HepG2 (cell line): Measurements from ENCODE around the gene PCAT6. TPM values are rescaled to one million over a fixed set of nuclear protein-coding genes. Genes with fewer than 3 reads are reported as not detected.

Source experiments
- ATAC-seq: fragments of 200-7000 bp; cut with Tn5 transposase; 3 replicates; pipeline ENCODE4 v1.9.1; 2020; ENCODE audit warnings: mild to moderate bottlenecking, moderate library complexity
- BruUV-seq: library from RNA; stranded (reverse); fragments of 400-500 nt; replicated peaks from 2 replicates; lab custom pipeline; 2021; lab: Mats Ljungman, UMichigan
- CTCF ChIA-PET: fragments of 300-600 bp; formaldehyde crosslinking; extraction: SDS; loops from one replicate; lab custom pipeline; 2021; ENCODE audit warnings: low total read pairs, inconsistent platforms, low intra/inter-chr PET ratio; lab: Yijun Ruan, JAX
- POLR2A ChIA-PET: fragments of 350-600 bp; sonication (Branson Sonifier 250); formaldehyde crosslinking; loops from one replicate; lab custom pipeline; 2020; ENCODE audit warnings: antibody characterized with exemption, inconsistent platforms; lab: Yijun Ruan, JAX
- DNase-seq: peaks from one replicate; pipeline ENCODE4 v3.0.0-alpha.2; 2015; ENCODE audit warnings: low spot score
- FAIRE-seq: peaks from 3 replicates; lab custom pipeline; 2011; peaks lifted over from hg19 to GRCh38; lab: Jason Lieb, UNC
- H2AFZ ChIP-seq: one replicate; pipeline ENCODE4 v1.6.1; 2011; ENCODE audit warnings: low read length, inconsistent platforms
- H3K27ac ChIP-seq: fragments of 300-600 bp; 3 replicates; pipeline ENCODE4 v1.8.0; 2011; ENCODE audit warnings: mixed run types, mild to moderate bottlenecking, mixed read lengths, low read length, inconsistent platforms; ENCODE audit not compliant: insufficient read depth; ENCODE audit errors: extremely low read length
- H3K27me3 ChIP-seq, 2 experiments: fragments of 200-600 bp in 1 of 2; 2 replicates in 1 of 2; 3 replicates in 1 of 2; pipeline versions ENCODE4 v1.6.0 to v1.8.0; 2011; ENCODE audit warnings: low read length in 2 of 2, mild to moderate bottlenecking in 2 of 2, moderate library complexity in 2 of 2, inconsistent platforms in 1 of 2; ENCODE audit not compliant: insufficient read depth in 2 of 2, control insufficient read depth in 1 of 2
- H3K36me3 ChIP-seq, 2 experiments: fragments of 200-600 bp in 1 of 2; replicated peaks in 1 of 2; 2 replicates in 1 of 2; 3 replicates in 1 of 2; pipeline versions ENCODE4 v1.5.1 to v1.8.0; 2011; ENCODE audit warnings: low read length in 2 of 2, inconsistent platforms in 1 of 2; ENCODE audit not compliant: insufficient read depth in 2 of 2, control insufficient read depth in 1 of 2
- H3K4me1 ChIP-seq: 2 replicates; pipeline ENCODE4 v1.5.1; 2012; ENCODE audit warnings: low read length, inconsistent platforms; ENCODE audit not compliant: insufficient read depth
- H3K4me2 ChIP-seq: 2 replicates; pipeline ENCODE4 v1.6.0; 2011; ENCODE audit warnings: low read depth, low read length, inconsistent platforms
- H3K4me3 ChIP-seq, 3 experiments: fragments of 200-600 bp in 1 of 3; sonication (generic), shearing (Covaris generic) in 1 of 3; replicated peaks in 1 of 3; 2 replicates each; pipeline ENCODE4 v1.5.1; 2011 to 2016; ENCODE audit warnings: low read length in 3 of 3, inconsistent platforms in 2 of 3, low read depth in 2 of 3, mild to moderate bottlenecking in 2 of 3, control low read depth in 1 of 3, mixed read lengths in 1 of 3; ENCODE audit not compliant: insufficient read depth in 1 of 3
- H3K79me2 ChIP-seq: one replicate; pipeline ENCODE4 v1.6.1; 2011; ENCODE audit warnings: low read length, inconsistent platforms; ENCODE audit not compliant: insufficient read depth
- H3K9ac ChIP-seq: 2 replicates; pipeline ENCODE4 v1.6.0; 2011; ENCODE audit warnings: mild to moderate bottlenecking, low read depth, low read length, inconsistent platforms; ENCODE audit not compliant: insufficient read depth
- H3K9me3 ChIP-seq: 2 replicates; pipeline ENCODE4 v1.5.1; 2012; ENCODE audit warnings: mild to moderate bottlenecking, low read length
- H4K20me1 ChIP-seq: 2 replicates; pipeline ENCODE4 v1.6.0; 2011; ENCODE audit warnings: inconsistent platforms, mild to moderate bottlenecking, low read length, moderate library complexity; ENCODE audit not compliant: insufficient read depth
- ATF6 ChIP-seq: sonication (generic); formaldehyde crosslinking; conservative IDR thresholded peaks from 2 replicates; pipeline ENCODE4 v1.4.0; 2020; ENCODE audit warnings: missing genetic modification reagents
- ATRX ChIP-seq: sonication (generic); formaldehyde crosslinking; IDR thresholded peaks from 2 replicates; pipeline ENCODE4 v1.4.0; 2020; ENCODE audit warnings: missing genetic modification reagents, borderline replicate concordance
- FOSL2 ChIP-seq: sonication (generic); formaldehyde crosslinking; IDR thresholded peaks from 2 replicates; pipeline ENCODE4 v1.4.0; 2020; ENCODE audit warnings: missing genetic modification reagents
- HMG20B ChIP-seq: conservative IDR thresholded peaks from 2 replicates; pipeline ENCODE4 v1.6.1; 2016; ENCODE audit warnings: missing genetic modification reagents, missing compliant biosample characterization
- HNRNPL ChIP-seq: fragments of 200-400 bp; formaldehyde crosslinking; IDR thresholded peaks from 2 replicates; pipeline ENCODE4 v1.6.1; 2017; ENCODE audit warnings: mild to moderate bottlenecking, low read depth, low read length
- KAT2B ChIP-seq: fragments of 150-350 bp; IDR thresholded peaks from 2 replicates; pipeline ENCODE4 v1.6.1; 2014; ENCODE audit warnings: low read depth, low read length, borderline replicate concordance
- NFATC3 ChIP-seq: sonication (generic); formaldehyde crosslinking; IDR thresholded peaks from 2 replicates; pipeline ENCODE4 v1.5.1; 2020; ENCODE audit warnings: mild to moderate bottlenecking, missing genetic modification reagents
- SP4 ChIP-seq: sonication (generic); formaldehyde crosslinking; IDR thresholded peaks from 2 replicates; pipeline ENCODE4 v1.8.1; 2023; ENCODE audit warnings: mild to moderate bottlenecking, missing genetic modification reagents
- USF2 ChIP-seq, 2 experiments: sonication (generic) in 1 of 2; formaldehyde crosslinking in 1 of 2; IDR thresholded peaks; 2 replicates each; pipeline versions ENCODE4 v1.5.1 to v1.6.1; 2011 to 2020; ENCODE audit warnings: borderline replicate concordance in 1 of 2, low read depth in 1 of 2, low read length in 1 of 2, mild to moderate bottlenecking in 1 of 2, missing genetic modification reagents in 1 of 2, moderate library complexity in 1 of 2
- ZFP41 ChIP-seq: sonication (generic); formaldehyde crosslinking; IDR thresholded peaks from 2 replicates; pipeline ENCODE4 v1.4.0; 2020; ENCODE audit warnings: mild to moderate bottlenecking, missing genetic modification reagents, borderline replicate concordance
- ZNF235 ChIP-seq: sonication (generic); formaldehyde crosslinking; IDR thresholded peaks from 2 replicates; pipeline ENCODE4 v1.8.1; 2023; ENCODE audit warnings: mild to moderate bottlenecking, missing genetic modification reagents, borderline replicate concordance
- ZNF329 ChIP-seq: sonication (generic); formaldehyde crosslinking; IDR thresholded peaks from 2 replicates; pipeline ENCODE4 v1.9.0; 2021; ENCODE audit warnings: low read depth, mild to moderate bottlenecking, missing genetic modification reagents
- ZNF333 ChIP-seq: sonication (generic); formaldehyde crosslinking; IDR thresholded peaks from 2 replicates; pipeline ENCODE4 v1.4.0; 2020; ENCODE audit warnings: mild to moderate bottlenecking, missing genetic modification reagents, borderline replicate concordance
- ZNF549 ChIP-seq: sonication (generic); formaldehyde crosslinking; IDR thresholded peaks from 2 replicates; pipeline ENCODE4 v1.5.0; 2020; ENCODE audit warnings: missing genetic modification reagents
- ZNF556 ChIP-seq: sonication (generic); formaldehyde crosslinking; IDR thresholded peaks from 2 replicates; pipeline ENCODE4 v1.4.0; 2020; ENCODE audit warnings: mild to moderate bottlenecking, missing genetic modification reagents, borderline replicate concordance
- ZNF850 ChIP-seq: sonication (generic); formaldehyde crosslinking; conservative IDR thresholded peaks from 2 replicates; pipeline ENCODE4 v1.9.0; 2021; ENCODE audit warnings: mild to moderate bottlenecking, missing genetic modification reagents
- WGBS: methylation state at CpG from one replicate; pipeline ENCODE4 v1.1.6; 2017; ENCODE audit warnings: low lambda C conversion rate; 5-methylcytosine and 5-hydroxymethylcytosine counted together
- in situ Hi-C: cut with HindIII; loops from 2 replicates; pipeline ENCODE4 v1.10.0; 2017; ENCODE audit warnings: low pct_unique_long_range_greater_than_20kb; ENCODE audit not compliant: extremely low pct_ligation_motif_present
- intact Hi-C: fragments of 100-400 bp; cut with micrococcal nuclease; formaldehyde crosslinking; loops from one replicate; pipeline ENCODE4 v1.10.0; 2022; ENCODE audit not compliant: unreplicated experiment
- polyA plus RNA-seq, 8 experiments: library from polyadenylated mRNA; depleted of rRNA in 3 of 8; stranded (reverse) in 7 of 8; unstranded in 1 of 8; fragments of >200 nt; fragmentation: Illumina TruSeq in 4 of 8; extraction: Trizol in 4 of 8; gene quantifications; 2 replicates each; pipeline versions ENCODE4 v1.2.1 to v1.2.3, GENCODE V29; 2011 to 2016; ENCODE audit warnings: low read depth in 4 of 8, missing spikeins in 1 of 8, mixed read lengths in 1 of 8; ENCODE audit not compliant: insufficient read depth in 1 of 8
- total RNA-seq, 5 experiments: library from RNA; depleted of rRNA; stranded (reverse); fragments of >200 nt; fragmentation: Illumina TruSeq; extraction: Trizol; gene quantifications; 2 replicates each; pipeline ENCODE4 v1.2.3, GENCODE V29; 2016; ENCODE audit warnings: low read depth in 1 of 5
- TF ChIP-seq, protein P1 (sequence below): sonication (generic); formaldehyde crosslinking; IDR thresholded peaks from 2 replicates; pipeline ENCODE4 v1.4.0; 2020; ENCODE audit warnings: missing genetic modification reagents

The PCAT6 gene
- total and polyA plus RNA-seq, 2 of the 13 experiments (the other 11 are each of a cell fraction or from before 2014, with no cell fraction given), result 0.60 to 4.4 TPM

GRCh38 chr1:202812176-202813026 lies 1.6 kb downstream of the PCAT6 start:
- Histone ChIP-seq H3K27me3 (no peaks in the 10 kb centered on the region; a peak in 1 of 5 replicates), H3K4me3 (peak overlapping the region in 2 of 3 experiments; percentile 94 to 95; a peak in 2 of 6 replicates), H3K9ac (no peak overlapping the region), H2AFZ (no peak overlapping the region), H3K79me2 (peaks cover 7% of the 10 kb centered on the region), H3K4me2 (peak overlapping the region; percentile 96), H3K9me3 (no peaks in the 10 kb centered on the region), H3K36me3 (no peaks in the 10 kb centered on the region), H4K20me1 (no peaks in the 10 kb centered on the region), H3K27ac (no peak overlapping the region), H3K4me1 (peaks cover 49% of the 10 kb centered on the region)
- peak; percentile 6 for DNase-seq
- in situ Hi-C loops, result loop anchor here (5.0 kb wide), 1 partner anchor 45 kb away; no protein-coding TSS in a partner anchor
- intact Hi-C loops, result no loop called here
- POLR2A ChIA-PET, result interaction anchor here (1.2 to 4.2 kb wide), 5 partner anchors 9 to 195 kb away, joined by 4 to 74 read pairs (median 16); partner anchors contain the start of genes RABIF and TMEM183A
- WGBS, result 69% methylated on average over 4 of the region's 9 CpGs
- CTCF ChIA-PET, result no interaction called here
- 0 out of 3 replicates have a peak, but pooled peaks have one; percentile 3 for ATAC-seq
- BruUV-seq, result no TSS peak
- FAIRE-seq, result no peak
- TF ChIP-seq ZNF556 (CRISPR knock-in tag), result 0 out of 2 replicates have a peak, but pooled peaks have one; percentile 68
- TF ChIP-seq ZNF333, result no peak
- TF ChIP-seq HNRNPL, result no peak
- TF ChIP-seq, protein P1, sequence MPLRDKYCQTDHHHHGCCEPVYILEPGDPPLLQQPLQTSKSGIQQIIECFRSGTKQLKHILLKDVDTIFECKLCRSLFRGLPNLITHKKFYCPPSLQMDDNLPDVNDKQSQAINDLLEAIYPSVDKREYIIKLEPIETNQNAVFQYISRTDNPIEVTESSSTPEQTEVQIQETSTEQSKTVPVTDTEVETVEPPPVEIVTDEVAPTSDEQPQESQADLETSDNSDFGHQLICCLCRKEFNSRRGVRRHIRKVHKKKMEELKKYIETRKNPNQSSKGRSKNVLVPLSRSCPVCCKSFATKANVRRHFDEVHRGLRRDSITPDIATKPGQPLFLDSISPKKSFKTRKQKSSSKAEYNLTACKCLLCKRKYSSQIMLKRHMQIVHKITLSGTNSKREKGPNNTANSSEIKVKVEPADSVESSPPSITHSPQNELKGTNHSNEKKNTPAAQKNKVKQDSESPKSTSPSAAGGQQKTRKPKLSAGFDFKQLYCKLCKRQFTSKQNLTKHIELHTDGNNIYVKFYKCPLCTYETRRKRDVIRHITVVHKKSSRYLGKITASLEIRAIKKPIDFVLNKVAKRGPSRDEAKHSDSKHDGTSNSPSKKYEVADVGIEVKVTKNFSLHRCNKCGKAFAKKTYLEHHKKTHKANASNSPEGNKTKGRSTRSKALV (CRISPR knock-in tag), result no peak
- no peak for TF ChIP-seq NFATC3
- no peak for TF ChIP-seq ZNF329
- TF ChIP-seq ZNF235, result no peak
- TF ChIP-seq ZNF549 (CRISPR knock-in tag), result no peak
- no peak for TF ChIP-seq ZNF850 (CRISPR knock-in tag)
- TF ChIP-seq ZFP41 (CRISPR knock-in tag), result no peak
- TF ChIP-seq SP4 (CRISPR knock-in tag), result 0 out of 2 replicates have a peak, but pooled peaks have one; percentile 17
- no peak for TF ChIP-seq ATRX (CRISPR knock-in tag)
- TF ChIP-seq FOSL2 (CRISPR knock-in tag), result peak; percentile 68
- TF ChIP-seq ATF6 (CRISPR knock-in tag), result no peak
- TF ChIP-seq KAT2B, result no peak
- no peak for TF ChIP-seq USF2 (IDR thresholded peaks at IDR 0.05; ENCODE audit: low read depth, low read length)
- TF ChIP-seq USF2 (CRISPR knock-in tag; IDR thresholded peaks at IDR 0.05; ENCODE audit: borderline replicate concordance), result no peak
- no peak for TF ChIP-seq HMG20B (CRISPR knock-in tag)
